Activated T-cell treated with anti-CD3 and anti-CD28 coated beads, Interleukin-2, amount 50 U/mL, for 72 hours (primary cell): ENCODE results near the gene TBCA. TPM values are rescaled to one million over a fixed set of nuclear protein-coding genes. Genes with fewer than 3 reads are reported as not detected.
"Not testable (repeated sequence)": the region's sequence is repeated elsewhere in the genome, so short reads cannot be mapped to it uniquely, and the experiment has no call there.

Experiments
- ATAC-seq, 2 donors: fragments of 150-1000 bp; cut with Tn5 transposase; replicated peaks in 1 of 2; 2 replicates each; pipeline ENCODE4 v1.10.0; 2021; ENCODE audit warnings: moderate library complexity in 2 of 2, mild to moderate bottlenecking in 1 of 2
- DNase-seq, 2 donors: peaks; one replicate each; pipeline ENCODE4 v3.0.0; 2021 to 2022; ENCODE audit warnings: mixed read lengths in 1 of 2
- H3K27ac Mint-ChIP-seq: one replicate; pipeline ENCODE4 v1.8.0; 2022; ENCODE audit warnings: mild to moderate bottlenecking, moderate library complexity, mixed read lengths
- H3K27me3 Mint-ChIP-seq: one replicate; pipeline ENCODE4 v1.8.0; 2022; ENCODE audit warnings: low read depth, mixed read lengths
- H3K36me3 Mint-ChIP-seq, 2 donors: one replicate each; pipeline ENCODE4 v1.8.0; 2022; ENCODE audit warnings: mixed read lengths in 2 of 2, mild to moderate bottlenecking in 1 of 2; ENCODE audit not compliant: insufficient read depth in 2 of 2
- H3K4me1 Mint-ChIP-seq: one replicate; pipeline ENCODE4 v1.8.0; 2022; ENCODE audit warnings: low read depth, mixed read lengths
- H3K4me3 Mint-ChIP-seq, 2 donors: one replicate each; pipeline ENCODE4 v1.8.0; 2022; ENCODE audit warnings: mild to moderate bottlenecking in 2 of 2, mixed read lengths in 2 of 2, moderate library complexity in 2 of 2
- H3K9me3 Mint-ChIP-seq, 2 donors: one replicate each; pipeline ENCODE4 v1.8.0; 2022; ENCODE audit warnings: mixed read lengths in 2 of 2
- total RNA-seq, 2 donors: library from RNA; stranded (reverse); gene quantifications; one replicate each; pipeline ENCODE4 v1.2.3, GENCODE V29; 2022

Gene TBCA
- total RNA-seq, 2 donors from 2014 or later = 163 to 175 TPM

GRCh38 chr5:77724934-77725333 lies 51.2 kb downstream of the TBCA start:
- no peaks in the 10 kb centered on the region for H3K9me3 Mint-ChIP-seq

GRCh38 chr5:77719666-77720363 lies 56.3 kb downstream of the TBCA start:
- Mint-ChIP-seq H3K27ac (peak overlapping the region; percentile 80), H3K4me3 (peak overlapping the region in 1 of 2 donors; percentile 50), H3K9me3 (no peaks in the 10 kb centered on the region), H3K4me1 (peaks cover 25% of the 10 kb centered on the region), H3K36me3 (peaks cover 0 to 3% of the 10 kb centered on the region in 2 donors), H3K27me3 (no peaks in the 10 kb centered on the region)
- ATAC-seq (peak; percentile 20 to 60), DNase-seq (no peak)

More at GRCh38 chr5:77724934-77725333, 51.2 kb downstream of the TBCA start:
- ATAC-seq (no peak), DNase-seq (no peak)
- Mint-ChIP-seq H3K27ac (no peak overlapping the region), H3K4me3 (no peak overlapping the region), H3K27me3 (no peaks in the 10 kb centered on the region), H3K36me3 (peaks cover 0 to under 1% of the 10 kb centered on the region in 2 donors), H3K4me1 (peaks cover 12% of the 10 kb centered on the region)

GRCh38 chr5:77718934-77719610 lies 57.1 kb downstream of the TBCA start:
- H3K9me3 Mint-ChIP-seq = no peaks in the 10 kb centered on the region
- peak overlapping the region; percentile 83 for H3K27ac Mint-ChIP-seq
- DNase-seq = no peak
- no peaks in the 10 kb centered on the region for H3K27me3 Mint-ChIP-seq
- H3K4me3 Mint-ChIP-seq = peak overlapping the region; percentile 27 to 54
- H3K4me1 Mint-ChIP-seq = peaks cover 25% of the 10 kb centered on the region
- H3K36me3 Mint-ChIP-seq = peaks cover 0 to 3% of the 10 kb centered on the region in 2 donors
- peak; percentile 44 to 52 for ATAC-seq

- H3K4me3 Mint-ChIP-seq = no peak overlapping the region
- ATAC-seq (no peak), DNase-seq (no peak)
- no peaks in the 10 kb centered on the region for H3K27me3 Mint-ChIP-seq
- peaks cover 6 to 17% of the 10 kb centered on the region in 2 donors for H3K36me3 Mint-ChIP-seq
- no peaks in the 10 kb centered on the region for H3K9me3 Mint-ChIP-seq
- H3K27ac Mint-ChIP-seq = no peak overlapping the region
- H3K4me1 Mint-ChIP-seq = peaks cover 2% of the 10 kb centered on the region
Observed at GRCh38 chr5:77709993-77710685, 66.0 kb downstream of the TBCA start.

DNA sequence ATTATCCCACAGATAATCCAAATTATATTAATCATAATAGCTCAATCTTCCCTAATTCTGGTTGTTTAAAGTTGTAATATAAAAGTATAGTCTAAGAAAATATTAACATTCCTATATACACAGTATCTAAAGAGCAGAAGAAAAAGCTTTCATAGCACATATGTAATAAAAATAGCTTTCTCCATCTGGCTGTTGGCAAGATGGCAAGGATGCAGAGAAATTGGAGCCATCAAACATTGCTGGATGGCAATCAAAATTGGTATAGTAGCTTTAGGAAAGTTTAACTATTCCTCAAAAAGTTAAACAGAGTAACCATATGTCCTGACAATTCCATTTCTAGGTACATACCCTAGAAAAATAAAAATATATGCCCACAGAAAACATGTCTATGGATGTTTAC lies 66.8 kb downstream of the TBCA start:
- Mint-ChIP-seq H3K27me3 (no peaks in the 10 kb centered on the region), H3K9me3 (no peaks in the 10 kb centered on the region), H3K27ac (no peak overlapping the region), H3K4me1 (no peaks in the 10 kb centered on the region), H3K4me3 (no peak overlapping the region), H3K36me3 (peaks cover 7 to 23% of the 10 kb centered on the region in 2 donors)
- no peak for ATAC-seq
- no peak for DNase-seq

GRCh38 chr5:77707791-77708190 lies 68.3 kb downstream of the TBCA start:
- H3K36me3 Mint-ChIP-seq = peaks cover 9 to 32% of the 10 kb centered on the region in 2 donors

GRCh38 chr5:77699569-77699968 lies 76.6 kb downstream of the TBCA start:
- Mint-ChIP-seq H3K36me3 (peaks cover 5 to 47% of the 10 kb centered on the region in 2 donors), H3K4me1 (peaks cover 34% of the 10 kb centered on the region)
- not testable (repeated sequence) for H3K27me3 Mint-ChIP-seq, H3K9me3 Mint-ChIP-seq, H3K4me3 Mint-ChIP-seq, H3K27ac Mint-ChIP-seq, DNase-seq, ATAC-seq

More at GRCh38 chr5:77707791-77708190, 68.3 kb downstream of the TBCA start:
- H3K9me3 Mint-ChIP-seq = no peaks in the 10 kb centered on the region
- no peak for DNase-seq
- no peak for ATAC-seq
- H3K4me3 Mint-ChIP-seq = no peak overlapping the region
- H3K4me1 Mint-ChIP-seq = no peaks in the 10 kb centered on the region
- no peaks in the 10 kb centered on the region for H3K27me3 Mint-ChIP-seq
- H3K27ac Mint-ChIP-seq = no peak overlapping the region

DNA sequence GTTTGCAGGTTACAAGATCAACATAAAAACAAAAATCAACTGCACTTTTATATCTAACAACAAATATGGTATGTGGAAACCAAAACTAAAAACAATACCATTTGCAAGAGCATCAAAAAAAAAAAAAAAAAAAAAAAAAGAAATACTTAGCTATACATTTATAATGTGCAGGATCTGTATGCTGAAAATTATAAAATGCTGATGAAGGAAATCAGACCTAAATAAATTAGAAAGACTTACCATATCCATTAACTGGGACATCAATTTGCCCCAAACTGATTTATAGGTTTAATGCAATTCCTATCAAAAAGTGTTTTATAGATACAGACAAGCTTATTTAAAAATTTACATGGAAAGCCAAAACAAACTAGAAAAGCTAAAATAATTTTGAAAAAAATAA lies 77.2 kb downstream of the TBCA start:
- Mint-ChIP-seq H3K27ac (no peak overlapping the region), H3K27me3 (no peaks in the 10 kb centered on the region), H3K4me3 (no peak overlapping the region), H3K9me3 (no peaks in the 10 kb centered on the region), H3K36me3 (peaks cover 3 to 42% of the 10 kb centered on the region in 2 donors), H3K4me1 (peaks cover 39% of the 10 kb centered on the region)
- ATAC-seq (no peak), DNase-seq (no peak)

DNA sequence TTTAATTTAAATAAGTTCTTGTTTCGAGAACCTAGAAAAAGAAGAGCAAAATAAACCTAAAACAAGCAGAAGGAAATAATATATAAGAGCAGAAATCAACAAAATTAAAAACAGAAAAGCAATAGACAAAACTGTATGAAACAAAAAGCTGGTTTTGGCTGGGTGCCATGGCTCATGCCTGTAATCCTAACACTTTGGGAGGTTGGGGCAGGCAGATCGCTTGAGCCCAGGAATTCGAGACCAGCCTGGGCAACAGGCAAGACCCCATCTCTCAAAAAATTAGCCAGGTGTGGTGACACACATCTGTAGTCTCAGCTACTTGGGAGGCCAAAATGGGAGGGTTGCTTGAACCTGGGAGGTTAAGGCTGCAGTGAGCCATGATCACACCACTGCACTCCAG lies 78.4 kb downstream of the TBCA start:
- H3K4me1 Mint-ChIP-seq = peaks cover 39% of the 10 kb centered on the region
- H3K9me3 Mint-ChIP-seq = no peaks in the 10 kb centered on the region
- no peaks in the 10 kb centered on the region for H3K27me3 Mint-ChIP-seq
- no peak for DNase-seq
- no peak overlapping the region for H3K4me3 Mint-ChIP-seq
- H3K27ac Mint-ChIP-seq = no peak overlapping the region
- no peak for ATAC-seq
- H3K36me3 Mint-ChIP-seq = peaks cover 3 to 40% of the 10 kb centered on the region in 2 donors

GRCh38 chr5:77696120-77696519 lies 80.0 kb downstream of the TBCA start:
- Mint-ChIP-seq H3K4me3 (no peak overlapping the region), H3K27me3 (no peaks in the 10 kb centered on the region), H3K36me3 (peaks cover 1 to 35% of the 10 kb centered on the region in 2 donors), H3K4me1 (peaks cover 39% of the 10 kb centered on the region), H3K9me3 (no peaks in the 10 kb centered on the region), H3K27ac (no peak overlapping the region)
- DNase-seq (no peak), ATAC-seq (peak; percentile 41 to 54)

DNA sequence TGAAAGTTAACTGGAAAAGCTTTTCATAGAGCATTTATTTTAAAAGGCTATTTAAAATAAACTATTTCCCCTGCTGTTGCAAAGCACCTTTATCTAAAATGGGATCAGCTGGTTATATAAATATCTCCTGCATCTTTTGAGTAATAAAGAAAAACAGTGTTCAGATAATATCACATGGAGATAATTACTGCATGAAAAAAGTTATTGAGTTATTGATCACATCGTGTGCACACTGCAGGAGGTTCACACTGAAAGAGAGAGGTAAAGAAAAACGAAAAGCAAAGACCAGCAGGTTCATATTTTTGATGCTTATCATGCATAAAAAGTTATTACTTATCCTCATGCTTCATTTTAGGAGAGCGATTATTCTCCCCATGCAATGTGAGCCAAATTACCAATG lies 82.2 kb downstream of the TBCA start:
- H3K4me1 Mint-ChIP-seq = peaks cover 26% of the 10 kb centered on the region
- H3K27me3 Mint-ChIP-seq = no peaks in the 10 kb centered on the region
- H3K9me3 Mint-ChIP-seq = no peaks in the 10 kb centered on the region
- ATAC-seq (no peak), DNase-seq (no peak)
- no peak overlapping the region for H3K27ac Mint-ChIP-seq
- peaks cover 1 to 25% of the 10 kb centered on the region in 2 donors for H3K36me3 Mint-ChIP-seq
- H3K4me3 Mint-ChIP-seq = no peak overlapping the region

- no peak overlapping the region for H3K4me3 Mint-ChIP-seq
- H3K27me3 Mint-ChIP-seq = peaks cover 9% of the 10 kb centered on the region
- DNase-seq (no peak), ATAC-seq (no peak)
- no peaks in the 10 kb centered on the region for H3K36me3 Mint-ChIP-seq
- no peaks in the 10 kb centered on the region for H3K4me1 Mint-ChIP-seq
- no peak overlapping the region for H3K27ac Mint-ChIP-seq
- no peaks in the 10 kb centered on the region for H3K9me3 Mint-ChIP-seq
Observed at GRCh38 chr5:77683171-77683732, 92.9 kb downstream of the TBCA start.

DNA sequence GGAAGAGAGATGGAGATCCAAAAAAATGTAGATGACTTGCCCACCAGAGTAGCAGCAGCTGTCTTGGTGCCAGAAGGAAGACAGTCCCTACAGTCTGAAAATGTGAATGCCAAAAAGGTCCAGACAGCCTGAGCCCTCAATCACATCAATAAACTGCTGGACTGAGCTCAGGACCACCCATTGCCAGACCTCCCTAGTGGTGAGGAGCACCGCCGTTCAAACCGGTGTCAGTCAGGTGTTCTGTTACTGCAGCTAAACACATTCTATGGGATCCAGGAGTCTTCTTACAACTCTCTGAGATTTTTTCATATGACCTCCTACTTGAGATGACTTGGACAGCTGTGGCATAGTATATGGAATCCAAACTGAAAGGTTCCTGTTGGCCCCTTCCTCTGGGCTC lies 105.6 kb downstream of the TBCA start:
- peaks cover 0 to 3% of the 10 kb centered on the region in 2 donors for H3K9me3 Mint-ChIP-seq
- ATAC-seq (no peak), DNase-seq (no peak)
- no peak overlapping the region for H3K4me3 Mint-ChIP-seq
- H3K4me1 Mint-ChIP-seq = no peaks in the 10 kb centered on the region
- peaks cover 1 to 3% of the 10 kb centered on the region in 2 donors for H3K36me3 Mint-ChIP-seq
- H3K27ac Mint-ChIP-seq = no peak overlapping the region
- H3K27me3 Mint-ChIP-seq = peaks cover 14% of the 10 kb centered on the region
